Neural crest cell (in vitro differentiated cells): ENCODE results near the gene GRIFIN. TPM values are rescaled to one million over a fixed set of nuclear protein-coding genes. Genes with fewer than 3 reads are reported as not detected.

Experiments
- DNase-seq: peaks from one replicate; pipeline ENCODE4 v3.0.0; 2021; ENCODE audit warnings: low read depth, mixed read lengths, low spot score
- H3K27ac Mint-ChIP-seq: one replicate; pipeline ENCODE4 v1.8.0; 2021; ENCODE audit warnings: mild to moderate bottlenecking, mixed read lengths; ENCODE audit not compliant: unreplicated experiment
- H3K27me3 Mint-ChIP-seq: 2 replicates; pipeline ENCODE4 v1.8.0; 2021; ENCODE audit warnings: low read depth, mild to moderate bottlenecking, mixed read lengths
- H3K36me3 Mint-ChIP-seq: 2 replicates; pipeline ENCODE4 v1.8.0; 2021; ENCODE audit warnings: low read depth, mild to moderate bottlenecking, mixed read lengths
- H3K4me1 Mint-ChIP-seq: 2 replicates; pipeline ENCODE4 v1.8.0; 2021; ENCODE audit warnings: mixed read lengths
- H3K4me3 Mint-ChIP-seq: one replicate; pipeline ENCODE4 v1.8.0; 2021; ENCODE audit warnings: mild to moderate bottlenecking, mixed read lengths
- H3K9me3 Mint-ChIP-seq: 2 replicates; pipeline ENCODE4 v1.8.0; 2021; ENCODE audit warnings: mixed read lengths
- total RNA-seq: library from RNA; stranded (reverse); gene quantifications from 2 replicates; pipeline ENCODE4 v1.2.1, GENCODE V29; 2021
- TF ChIP-seq, protein P1 (sequence below): fragments of 200-600 bp; sonication (generic); conservative IDR thresholded peaks from 2 replicates; pipeline ENCODE4 v1.5.0; 2021; ENCODE audit warnings: antibody characterized with exemption, mild to moderate bottlenecking

The GRIFIN gene
- total RNA-seq, 1 donor from 2014 or later, result not detected

DNA sequence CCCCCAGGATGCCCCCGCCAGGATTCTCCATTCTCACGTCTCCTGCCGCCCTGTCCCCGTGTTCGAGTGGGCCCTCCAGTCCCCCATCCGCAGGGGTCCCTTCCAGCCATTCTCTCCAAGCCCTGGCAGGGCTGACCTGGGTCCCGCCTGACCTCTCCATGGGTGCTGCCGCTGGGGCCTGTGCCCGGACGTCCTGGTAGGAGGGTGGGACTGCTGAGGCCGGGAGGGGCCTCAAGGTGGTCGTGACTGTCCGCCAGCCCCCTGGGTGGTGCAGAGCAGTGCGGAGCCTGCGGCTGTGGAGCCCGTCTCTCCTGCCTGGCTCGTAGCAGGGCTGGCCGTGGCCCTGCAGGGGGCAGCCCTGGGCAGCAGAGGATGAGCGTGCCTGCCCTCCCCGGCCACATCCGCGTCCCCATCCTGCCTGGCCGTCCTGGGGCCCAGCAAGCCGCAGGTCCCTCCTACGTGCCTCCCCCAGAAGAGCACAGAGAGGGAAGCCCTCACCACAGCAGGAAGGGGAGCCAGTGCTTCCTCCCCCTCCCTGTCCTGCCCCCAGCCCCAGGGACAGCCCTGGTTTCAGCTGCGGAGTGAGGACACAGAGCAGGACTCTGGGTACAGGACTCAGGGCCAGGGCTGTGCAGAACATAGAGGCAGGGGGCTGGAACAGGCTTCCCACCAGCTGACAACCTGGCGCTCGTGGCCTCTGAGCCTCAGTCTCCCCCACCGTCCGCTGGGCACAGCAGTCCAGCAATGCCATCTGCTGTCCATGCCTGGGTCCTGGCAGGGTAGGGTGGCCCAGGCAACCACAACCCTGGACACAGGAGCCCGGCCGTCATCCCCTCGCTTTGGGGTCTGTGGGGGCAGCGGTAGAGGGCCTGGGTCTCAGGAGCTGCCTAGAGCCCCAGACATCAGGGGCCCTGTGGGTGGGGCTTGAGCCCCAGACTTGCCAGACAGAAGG, 1.5 kb upstream of the GRIFIN start:
- peaks cover 7% of the 10 kb centered on the region for H3K27me3 Mint-ChIP-seq
- H3K4me3 Mint-ChIP-seq, result no peak overlapping the region
- no peaks in the 10 kb centered on the region for H3K36me3 Mint-ChIP-seq
- TF ChIP-seq, protein P1, sequence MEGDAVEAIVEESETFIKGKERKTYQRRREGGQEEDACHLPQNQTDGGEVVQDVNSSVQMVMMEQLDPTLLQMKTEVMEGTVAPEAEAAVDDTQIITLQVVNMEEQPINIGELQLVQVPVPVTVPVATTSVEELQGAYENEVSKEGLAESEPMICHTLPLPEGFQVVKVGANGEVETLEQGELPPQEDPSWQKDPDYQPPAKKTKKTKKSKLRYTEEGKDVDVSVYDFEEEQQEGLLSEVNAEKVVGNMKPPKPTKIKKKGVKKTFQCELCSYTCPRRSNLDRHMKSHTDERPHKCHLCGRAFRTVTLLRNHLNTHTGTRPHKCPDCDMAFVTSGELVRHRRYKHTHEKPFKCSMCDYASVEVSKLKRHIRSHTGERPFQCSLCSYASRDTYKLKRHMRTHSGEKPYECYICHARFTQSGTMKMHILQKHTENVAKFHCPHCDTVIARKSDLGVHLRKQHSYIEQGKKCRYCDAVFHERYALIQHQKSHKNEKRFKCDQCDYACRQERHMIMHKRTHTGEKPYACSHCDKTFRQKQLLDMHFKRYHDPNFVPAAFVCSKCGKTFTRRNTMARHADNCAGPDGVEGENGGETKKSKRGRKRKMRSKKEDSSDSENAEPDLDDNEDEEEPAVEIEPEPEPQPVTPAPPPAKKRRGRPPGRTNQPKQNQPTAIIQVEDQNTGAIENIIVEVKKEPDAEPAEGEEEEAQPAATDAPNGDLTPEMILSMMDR, result peak; percentile 74
- no peaks in the 10 kb centered on the region for H3K9me3 Mint-ChIP-seq
- peaks cover 9% of the 10 kb centered on the region for H3K4me1 Mint-ChIP-seq
- DNase-seq, result peak; percentile 69
- no peak overlapping the region for H3K27ac Mint-ChIP-seq

DNA sequence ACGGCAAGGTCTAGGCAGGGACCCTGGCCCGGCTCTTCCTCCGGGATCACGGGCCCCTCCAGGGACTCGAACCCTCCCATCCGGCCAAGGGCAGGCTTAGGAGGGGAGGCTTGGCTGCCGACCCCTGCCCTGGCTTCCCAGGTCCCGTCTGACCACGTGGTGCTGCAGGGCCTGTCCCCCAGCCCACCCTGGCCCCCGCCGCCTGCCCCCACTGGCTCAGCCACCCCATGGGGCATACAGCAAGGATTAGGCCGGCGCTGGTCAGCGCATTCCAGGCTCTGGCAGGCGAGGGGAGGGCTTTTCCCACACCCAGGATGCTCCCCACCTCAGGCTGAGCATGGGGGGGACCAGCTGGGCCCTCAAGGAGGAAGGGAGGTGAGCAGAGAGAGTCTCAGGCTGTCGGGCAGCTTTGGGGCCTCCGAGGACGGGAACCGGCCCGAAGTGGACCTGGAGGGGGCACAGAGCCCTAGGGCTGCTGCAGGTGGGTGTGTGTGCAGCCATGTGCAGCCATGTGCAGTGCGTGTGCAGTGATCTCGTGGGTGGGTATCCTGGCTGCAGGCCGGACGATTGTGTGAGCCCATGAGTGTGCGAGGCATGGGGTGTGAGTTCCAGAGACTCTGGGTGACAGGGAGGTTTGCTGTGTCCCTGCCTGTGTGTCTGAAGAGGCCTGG, 713 bp upstream of the GRIFIN start:
- no peaks in the 10 kb centered on the region for H3K9me3 Mint-ChIP-seq
- no peaks in the 10 kb centered on the region for H3K36me3 Mint-ChIP-seq
- peaks cover 7% of the 10 kb centered on the region for H3K27me3 Mint-ChIP-seq
- peaks cover 9% of the 10 kb centered on the region for H3K4me1 Mint-ChIP-seq
- H3K27ac Mint-ChIP-seq, result no peak overlapping the region
- TF ChIP-seq, protein P1, result no peak
- no peak for DNase-seq
- H3K4me3 Mint-ChIP-seq, result no peak overlapping the region

DNA sequence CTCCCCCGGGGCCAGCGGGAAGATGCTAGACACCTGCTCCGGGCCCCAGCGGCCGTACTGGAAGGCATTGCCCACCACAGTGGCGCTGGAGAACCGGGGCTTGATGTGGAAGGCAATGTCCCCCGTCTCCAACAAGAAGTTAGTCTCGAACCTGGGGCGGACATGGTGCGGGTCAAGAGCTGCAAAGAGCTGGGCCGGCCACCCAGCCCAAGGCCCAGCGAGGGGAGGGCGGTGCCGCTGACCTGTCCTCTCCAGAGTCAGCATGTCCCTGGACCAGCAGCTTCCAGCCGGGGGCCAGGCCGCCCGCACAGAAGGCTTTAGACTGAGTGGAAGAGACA, 551 bp downstream of the GRIFIN start:
- TF ChIP-seq, protein P1, result no peak
- no peaks in the 10 kb centered on the region for H3K9me3 Mint-ChIP-seq
- H3K4me3 Mint-ChIP-seq, result no peak overlapping the region
- H3K27ac Mint-ChIP-seq, result no peak overlapping the region
- peaks cover 2% of the 10 kb centered on the region for H3K27me3 Mint-ChIP-seq
- peaks cover 15% of the 10 kb centered on the region for H3K4me1 Mint-ChIP-seq
- DNase-seq, result no peak
- no peaks in the 10 kb centered on the region for H3K36me3 Mint-ChIP-seq

DNA sequence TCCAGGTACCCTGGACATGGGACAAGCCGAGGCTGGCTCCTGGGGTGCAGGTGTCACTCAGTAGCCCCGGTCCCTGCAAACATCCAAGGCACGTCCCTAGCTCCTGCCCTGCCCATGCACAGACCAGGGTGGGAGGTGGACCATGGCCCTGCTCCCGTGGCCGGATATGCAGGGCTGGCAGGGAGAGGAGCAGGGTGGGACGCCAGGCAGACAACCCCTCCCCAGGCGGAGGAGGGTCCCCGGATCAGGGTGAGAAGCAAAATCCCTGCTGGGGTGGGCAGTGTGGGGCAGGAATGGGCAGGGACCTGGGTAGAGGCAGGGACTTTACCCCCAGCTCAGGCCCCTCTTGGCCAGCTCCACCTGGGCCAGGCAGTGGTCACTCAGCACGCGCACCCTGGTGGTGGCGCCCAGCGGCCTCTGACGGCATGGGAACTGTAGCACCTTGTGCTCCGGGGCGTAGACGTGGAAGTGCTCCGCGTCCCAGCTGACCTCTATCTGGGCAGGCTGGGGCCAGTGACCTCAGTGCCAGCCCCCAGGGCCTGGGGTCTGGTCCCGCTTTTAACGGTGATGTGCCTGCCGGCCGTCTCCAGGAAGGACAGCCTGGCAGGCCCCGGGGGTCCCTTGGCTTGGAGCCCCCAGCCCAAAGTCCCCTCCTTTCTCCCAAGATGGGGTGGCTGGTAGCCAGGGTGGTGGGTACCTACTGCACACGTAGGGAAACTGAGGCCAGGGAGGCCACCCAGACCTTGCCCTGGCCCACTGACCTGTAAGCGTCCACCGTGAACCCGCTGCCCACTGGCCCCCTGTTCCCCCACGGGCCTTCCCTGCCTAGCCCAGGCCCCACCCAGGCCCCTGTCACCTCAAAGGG, 1.2 kb downstream of the GRIFIN start:
- no peak for DNase-seq
- peaks cover 21% of the 10 kb centered on the region for H3K4me1 Mint-ChIP-seq
- H3K27me3 Mint-ChIP-seq, result peaks cover 4% of the 10 kb centered on the region
- no peaks in the 10 kb centered on the region for H3K36me3 Mint-ChIP-seq
- TF ChIP-seq, protein P1, result no peak
- no peak overlapping the region for H3K27ac Mint-ChIP-seq
- H3K4me3 Mint-ChIP-seq, result no peak overlapping the region
- H3K9me3 Mint-ChIP-seq, result no peaks in the 10 kb centered on the region

DNA sequence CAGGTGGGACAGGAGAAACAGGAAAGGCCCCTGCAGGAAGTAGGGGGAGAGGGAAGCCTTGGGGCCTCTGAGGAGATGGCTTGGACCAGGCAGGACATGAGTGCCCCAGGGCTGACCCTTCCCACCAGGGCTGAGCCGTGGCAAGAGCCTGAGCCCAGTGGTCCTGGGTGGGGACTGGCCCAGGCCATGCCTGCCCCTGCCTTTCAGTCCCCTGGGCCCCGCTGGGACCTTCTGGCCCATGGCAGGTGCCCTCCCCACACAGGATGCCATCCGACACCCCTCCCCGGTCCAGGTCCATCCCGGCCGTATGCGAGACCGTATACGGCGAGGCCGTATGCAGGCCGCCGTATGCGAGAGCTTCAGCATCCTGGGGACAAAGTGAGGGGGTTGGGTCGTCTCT, 2.0 kb downstream of the GRIFIN start:
- no peak for DNase-seq
- peaks cover 21% of the 10 kb centered on the region for H3K4me1 Mint-ChIP-seq
- TF ChIP-seq, protein P1, result no peak
- no peak overlapping the region for H3K27ac Mint-ChIP-seq
- no peak overlapping the region for H3K4me3 Mint-ChIP-seq
- no peaks in the 10 kb centered on the region for H3K36me3 Mint-ChIP-seq
- peaks cover 3% of the 10 kb centered on the region for H3K27me3 Mint-ChIP-seq
- no peaks in the 10 kb centered on the region for H3K9me3 Mint-ChIP-seq
